Lower leg skin (tissue), 3 donors: ENCODE measurements around the gene PIM3.

Experiments used
- POLR2A ChIP-seq, 2 donors: fragments of 450-650 bp; IDR thresholded peaks; one replicate each; pipeline ENCODE4 v1.6.1; 2016 to 2017; ENCODE audit warnings: antibody characterized with exemption in 2 of 2, mild to moderate bottlenecking in 1 of 2, moderate library complexity in 1 of 2
- TF ChIP-seq, protein P1 (sequence below), 3 donors: fragments of 450-650 bp; IDR thresholded peaks; one replicate each; pipeline ENCODE4 v1.5.1; 2016; ENCODE audit warnings: antibody characterized with exemption in 3 of 3, mild to moderate bottlenecking in 3 of 3, moderate library complexity in 2 of 3

DNA sequence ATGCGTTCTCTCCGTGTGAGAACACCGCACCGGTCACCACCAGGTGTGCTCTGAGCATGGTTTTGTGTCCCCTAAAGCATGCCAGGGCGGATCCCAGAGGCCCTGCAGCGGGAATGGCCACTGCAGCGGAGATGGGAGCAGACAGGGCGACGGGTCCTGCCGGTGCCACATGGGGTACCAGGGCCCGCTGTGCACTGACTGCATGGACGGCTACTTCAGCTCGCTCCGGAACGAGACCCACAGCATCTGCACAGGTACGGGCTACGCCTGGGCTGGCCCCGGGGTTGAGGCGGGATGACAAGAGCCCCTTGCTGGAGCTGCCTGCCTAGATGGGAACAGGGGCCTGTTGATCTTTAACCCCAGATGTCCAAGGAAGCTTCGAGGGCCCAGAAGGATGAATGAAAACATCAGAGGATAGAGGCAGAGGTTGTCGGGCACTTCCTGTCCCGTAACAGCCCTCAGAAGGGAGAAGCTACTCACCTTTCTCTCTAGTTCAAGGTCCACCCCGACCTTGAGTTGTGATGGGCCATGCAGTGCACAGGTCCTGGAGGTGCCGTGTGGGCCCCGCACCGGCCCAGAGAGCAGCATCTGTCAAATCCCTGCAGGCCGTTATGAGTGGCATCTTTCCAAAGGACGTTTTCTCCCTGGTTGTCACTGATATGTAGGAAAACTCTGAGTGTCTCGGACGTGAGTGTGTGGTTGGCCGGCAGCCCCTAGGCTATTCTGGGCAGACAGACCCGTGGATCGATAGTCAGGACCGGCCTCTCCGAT lies 38.9 kb upstream of the PIM3 start:
- TF ChIP-seq, protein P1, sequence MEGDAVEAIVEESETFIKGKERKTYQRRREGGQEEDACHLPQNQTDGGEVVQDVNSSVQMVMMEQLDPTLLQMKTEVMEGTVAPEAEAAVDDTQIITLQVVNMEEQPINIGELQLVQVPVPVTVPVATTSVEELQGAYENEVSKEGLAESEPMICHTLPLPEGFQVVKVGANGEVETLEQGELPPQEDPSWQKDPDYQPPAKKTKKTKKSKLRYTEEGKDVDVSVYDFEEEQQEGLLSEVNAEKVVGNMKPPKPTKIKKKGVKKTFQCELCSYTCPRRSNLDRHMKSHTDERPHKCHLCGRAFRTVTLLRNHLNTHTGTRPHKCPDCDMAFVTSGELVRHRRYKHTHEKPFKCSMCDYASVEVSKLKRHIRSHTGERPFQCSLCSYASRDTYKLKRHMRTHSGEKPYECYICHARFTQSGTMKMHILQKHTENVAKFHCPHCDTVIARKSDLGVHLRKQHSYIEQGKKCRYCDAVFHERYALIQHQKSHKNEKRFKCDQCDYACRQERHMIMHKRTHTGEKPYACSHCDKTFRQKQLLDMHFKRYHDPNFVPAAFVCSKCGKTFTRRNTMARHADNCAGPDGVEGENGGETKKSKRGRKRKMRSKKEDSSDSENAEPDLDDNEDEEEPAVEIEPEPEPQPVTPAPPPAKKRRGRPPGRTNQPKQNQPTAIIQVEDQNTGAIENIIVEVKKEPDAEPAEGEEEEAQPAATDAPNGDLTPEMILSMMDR (IDR thresholded peaks at IDR 0.05): no peak
- no peak for TF ChIP-seq POLR2A (IDR thresholded peaks at IDR 0.05)
